ENCODE results near the gene FRMD4B.
"Not testable (repeated sequence)": the region's sequence is repeated elsewhere in the genome, so short reads cannot be mapped to it uniquely, and the experiment has no call there.

Gene FRMD4B

DNA sequence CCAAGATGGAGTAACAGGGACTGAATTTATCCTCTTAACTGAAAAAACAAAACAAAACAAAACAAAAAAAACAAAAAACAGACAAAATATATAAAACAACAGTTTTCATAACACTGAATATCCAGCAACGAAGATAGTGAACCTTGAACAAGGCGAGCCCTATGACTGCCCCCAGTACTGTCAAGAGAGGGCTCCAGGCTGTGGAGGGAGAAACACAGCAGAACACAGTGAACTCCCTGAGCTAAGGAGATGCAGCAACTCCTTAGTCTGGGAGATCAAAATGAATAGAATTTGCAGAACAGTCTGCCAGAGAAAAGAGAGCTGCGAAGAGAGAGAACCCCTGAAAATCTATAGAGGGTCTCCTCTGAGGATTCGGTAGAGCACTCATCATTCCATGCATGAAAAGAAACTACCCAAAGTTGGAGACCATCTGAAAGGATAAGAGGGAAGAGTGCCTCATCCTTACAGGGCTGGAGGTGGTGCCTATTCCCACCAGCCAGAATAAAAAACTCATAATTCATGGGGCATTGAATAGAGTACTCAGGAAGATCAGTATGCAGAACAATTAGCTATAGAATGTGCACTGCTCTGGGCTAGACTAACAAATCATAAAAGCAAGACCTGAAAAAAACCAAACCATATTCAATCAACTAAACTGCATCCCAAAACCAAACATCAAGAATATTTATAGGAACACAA is 101.8 kb downstream of the FRMD4B start:
- TF ChIP-seq, protein P1, sequence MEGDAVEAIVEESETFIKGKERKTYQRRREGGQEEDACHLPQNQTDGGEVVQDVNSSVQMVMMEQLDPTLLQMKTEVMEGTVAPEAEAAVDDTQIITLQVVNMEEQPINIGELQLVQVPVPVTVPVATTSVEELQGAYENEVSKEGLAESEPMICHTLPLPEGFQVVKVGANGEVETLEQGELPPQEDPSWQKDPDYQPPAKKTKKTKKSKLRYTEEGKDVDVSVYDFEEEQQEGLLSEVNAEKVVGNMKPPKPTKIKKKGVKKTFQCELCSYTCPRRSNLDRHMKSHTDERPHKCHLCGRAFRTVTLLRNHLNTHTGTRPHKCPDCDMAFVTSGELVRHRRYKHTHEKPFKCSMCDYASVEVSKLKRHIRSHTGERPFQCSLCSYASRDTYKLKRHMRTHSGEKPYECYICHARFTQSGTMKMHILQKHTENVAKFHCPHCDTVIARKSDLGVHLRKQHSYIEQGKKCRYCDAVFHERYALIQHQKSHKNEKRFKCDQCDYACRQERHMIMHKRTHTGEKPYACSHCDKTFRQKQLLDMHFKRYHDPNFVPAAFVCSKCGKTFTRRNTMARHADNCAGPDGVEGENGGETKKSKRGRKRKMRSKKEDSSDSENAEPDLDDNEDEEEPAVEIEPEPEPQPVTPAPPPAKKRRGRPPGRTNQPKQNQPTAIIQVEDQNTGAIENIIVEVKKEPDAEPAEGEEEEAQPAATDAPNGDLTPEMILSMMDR (IDR thresholded peaks at IDR 0.05) = no peak
- no peaks in the 10 kb centered on the region for H3K36me3 ChIP-seq (ENCODE audit: control insufficient read depth, insufficient read depth, low read length)
- no peak overlapping the region for H3K9ac ChIP-seq

DNA sequence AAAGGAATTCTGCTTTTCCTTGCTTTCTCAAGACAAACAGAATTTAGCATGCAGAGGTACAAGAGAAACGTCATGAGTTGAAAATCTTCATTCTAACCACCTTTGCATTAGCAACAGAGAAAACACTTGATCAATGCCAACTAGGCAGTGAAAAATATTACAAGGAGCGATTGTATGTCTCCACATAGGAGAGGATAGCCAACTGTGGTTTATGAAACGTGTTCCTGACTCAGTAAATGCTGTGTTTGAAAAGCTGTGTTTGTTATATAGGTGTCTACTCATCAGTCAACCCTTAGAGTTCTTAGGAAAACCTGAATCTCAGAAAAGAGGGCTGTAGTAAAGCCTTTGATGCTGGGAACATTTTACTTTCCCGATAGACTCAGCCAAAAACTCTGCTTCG is 102.4 kb downstream of the FRMD4B start:
- Histone ChIP-seq H3K36me3 (ENCODE audit: control insufficient read depth, insufficient read depth, low read length) (no peaks in the 10 kb centered on the region), H3K27me3 (ENCODE audit: control insufficient read depth, insufficient read depth, low read length) (no peaks in the 10 kb centered on the region), H3K4me2 (ENCODE audit: low read length) (no peak overlapping the region), H3K79me2 (no peaks in the 10 kb centered on the region), H3K27ac (no peak overlapping the region), H3K4me1 (no peaks in the 10 kb centered on the region), H3K9ac (no peak overlapping the region), H3K9me3 (ENCODE audit: control insufficient read depth, low read length) (no peaks in the 10 kb centered on the region), H3K4me3 (ENCODE audit: low read depth, low read length) (no peak overlapping the region), H2AFZ (no peak overlapping the region)
- TF ChIP-seq, protein P1 (IDR thresholded peaks at IDR 0.05) = no peak

More for the DNA sequence above, 101.8 kb downstream of the FRMD4B start:
- Histone ChIP-seq H3K9me3 (ENCODE audit: control insufficient read depth, low read length) (no peaks in the 10 kb centered on the region), H3K4me3 (ENCODE audit: low read depth, low read length) (no peak overlapping the region), H3K4me2 (ENCODE audit: low read length) (no peak overlapping the region), H3K79me2 (no peaks in the 10 kb centered on the region), H2AFZ (no peak overlapping the region), H3K27me3 (ENCODE audit: control insufficient read depth, insufficient read depth, low read length) (no peaks in the 10 kb centered on the region), H3K4me1 (peaks cover 5% of the 10 kb centered on the region), H3K27ac (no peak overlapping the region)

- no peak overlapping the region for H3K27ac ChIP-seq
- no peak overlapping the region for H3K4me3 ChIP-seq (ENCODE audit: low read depth, low read length)
- H3K9ac ChIP-seq = no peak overlapping the region
- no peak overlapping the region for H2AFZ ChIP-seq
- TF ChIP-seq, protein P1 (IDR thresholded peaks at IDR 0.05) = no peak
- no peaks in the 10 kb centered on the region for H3K36me3 ChIP-seq (ENCODE audit: control insufficient read depth, insufficient read depth, low read length)
- H3K79me2 ChIP-seq = no peaks in the 10 kb centered on the region
- H3K27me3 ChIP-seq (ENCODE audit: control insufficient read depth, insufficient read depth, low read length) = no peaks in the 10 kb centered on the region
- no peaks in the 10 kb centered on the region for H3K4me1 ChIP-seq
- H3K4me2 ChIP-seq (ENCODE audit: low read length) = no peak overlapping the region
- no peaks in the 10 kb centered on the region for H3K9me3 ChIP-seq (ENCODE audit: control insufficient read depth, low read length)
Observed at GRCh38 chr3:69282181-69282580, 103.7 kb downstream of the FRMD4B start.

DNA sequence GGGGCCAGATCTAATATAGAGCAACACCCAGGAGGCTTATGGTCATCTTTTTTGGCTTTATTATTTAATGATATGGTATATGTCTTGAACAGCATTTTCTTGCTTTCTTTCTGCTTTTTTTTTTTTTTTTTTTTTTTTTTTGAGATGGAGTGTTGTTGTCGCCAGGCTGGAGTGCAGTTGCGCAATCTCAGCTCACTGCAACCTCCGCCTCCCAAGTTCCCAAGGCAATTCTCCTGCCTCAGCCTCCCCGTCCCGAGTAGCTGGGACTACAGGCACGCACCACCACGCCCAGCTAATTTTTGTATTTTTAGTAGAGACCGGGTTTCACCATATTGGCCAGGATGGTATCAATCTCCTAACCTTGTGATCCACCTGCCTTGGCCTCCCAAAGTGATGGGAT is 108.5 kb downstream of the FRMD4B start:
- not testable (repeated sequence) for H3K27ac ChIP-seq; H3K9ac ChIP-seq; H3K36me3 ChIP-seq (ENCODE audit: control insufficient read depth, insufficient read depth, low read length); H3K4me3 ChIP-seq (ENCODE audit: low read depth, low read length); H3K4me2 ChIP-seq (ENCODE audit: low read length); H3K79me2 ChIP-seq; H3K4me1 ChIP-seq; H2AFZ ChIP-seq; H3K27me3 ChIP-seq (ENCODE audit: control insufficient read depth, insufficient read depth, low read length); H3K9me3 ChIP-seq (ENCODE audit: control insufficient read depth, low read length)

- TF ChIP-seq, protein P1 (IDR thresholded peaks at IDR 0.05) = no peak
- H3K4me3 ChIP-seq (ENCODE audit: low read depth, low read length) = no peak overlapping the region
- H3K79me2 ChIP-seq = no peaks in the 10 kb centered on the region
- no peak overlapping the region for H2AFZ ChIP-seq
- no peak overlapping the region for H3K4me2 ChIP-seq (ENCODE audit: low read length)
- H3K4me1 ChIP-seq = no peaks in the 10 kb centered on the region
- H3K27me3 ChIP-seq (ENCODE audit: control insufficient read depth, insufficient read depth, low read length) = no peaks in the 10 kb centered on the region
- H3K9ac ChIP-seq = no peak overlapping the region
- H3K27ac ChIP-seq = no peak overlapping the region
- H3K36me3 ChIP-seq (ENCODE audit: control insufficient read depth, insufficient read depth, low read length) = no peaks in the 10 kb centered on the region
- H3K9me3 ChIP-seq (ENCODE audit: control insufficient read depth, low read length) = no peaks in the 10 kb centered on the region
Observed at GRCh38 chr3:69276884-69277283, 109.0 kb downstream of the FRMD4B start.

- H3K9ac ChIP-seq; H3K36me3 ChIP-seq (ENCODE audit: control insufficient read depth, insufficient read depth, low read length); H3K4me1 ChIP-seq; H3K4me2 ChIP-seq (ENCODE audit: low read length); H2AFZ ChIP-seq; H3K4me3 ChIP-seq (ENCODE audit: low read depth, low read length); H3K27ac ChIP-seq; H3K9me3 ChIP-seq (ENCODE audit: control insufficient read depth, low read length); H3K79me2 ChIP-seq; H3K27me3 ChIP-seq (ENCODE audit: control insufficient read depth, insufficient read depth, low read length): not testable (repeated sequence)
Observed at GRCh38 chr3:69276191-69276590, 109.7 kb downstream of the FRMD4B start.
